Mesendoderm (in vitro differentiated cells): ENCODE data around the gene RAET1L.

Experiments used
- DNase-seq: peaks from one replicate; pipeline ENCODE4 v3.0.0; 2013
- H2AK5ac ChIP-seq: 2 replicates; pipeline ENCODE4 v1.6.1; 2013; ENCODE audit warnings: low read length, inconsistent platforms
- H2BK120ac ChIP-seq: 2 replicates; pipeline ENCODE4 v1.6.1; 2013; ENCODE audit warnings: low read depth, mild to moderate bottlenecking, low read length, moderate library complexity, mixed read lengths
- H2BK15ac ChIP-seq: replicated peaks from 2 replicates; pipeline ENCODE4 v1.6.1; 2013; ENCODE audit warnings: low read depth, mild to moderate bottlenecking, moderate library complexity
- H2BK5ac ChIP-seq: 2 replicates; pipeline ENCODE4 v1.6.1; 2013; ENCODE audit warnings: low read length, inconsistent platforms
- H3K18ac ChIP-seq: 2 replicates; pipeline ENCODE4 v1.6.1; 2013; ENCODE audit warnings: mild to moderate bottlenecking, low read length, mixed read lengths
- H3K23ac ChIP-seq: one replicate; pipeline ENCODE4 v1.6.1; 2013; ENCODE audit warnings: low read length
- H3K27ac ChIP-seq: 2 replicates; pipeline ENCODE4 v1.5.1; 2013; ENCODE audit warnings: low read depth, mild to moderate bottlenecking, inconsistent platforms, low read length, moderate library complexity
- H3K27me3 ChIP-seq: 2 replicates; pipeline ENCODE4 v1.6.1; 2013; ENCODE audit warnings: low read length, control low read depth, mild to moderate bottlenecking, inconsistent platforms; ENCODE audit not compliant: insufficient read depth, poor library complexity
- H3K36me3 ChIP-seq: 2 replicates; pipeline ENCODE4 v1.6.1; 2013; ENCODE audit warnings: low read length, inconsistent platforms; ENCODE audit not compliant: control insufficient read depth, insufficient read depth
- H3K4ac ChIP-seq: one replicate; pipeline ENCODE4 v1.6.1; 2013; ENCODE audit warnings: low read depth, mild to moderate bottlenecking, low read length, moderate library complexity
- H3K4me1 ChIP-seq: 2 replicates; pipeline ENCODE4 v1.6.1; 2013; ENCODE audit warnings: low read depth, low read length, inconsistent platforms; ENCODE audit not compliant: control insufficient read depth
- H3K4me2 ChIP-seq: 2 replicates; pipeline ENCODE4 v1.6.1; 2013; ENCODE audit warnings: low read length
- H3K4me3 ChIP-seq: 2 replicates; pipeline ENCODE4 v1.5.1; 2013; ENCODE audit warnings: mild to moderate bottlenecking, low read length
- H3K56ac ChIP-seq: one replicate; pipeline ENCODE4 v1.6.1; 2013; ENCODE audit warnings: low read length
- H3K79me1 ChIP-seq: 2 replicates; pipeline ENCODE4 v1.6.1; 2013; ENCODE audit warnings: low read length, inconsistent platforms
- H3K79me2 ChIP-seq: 2 replicates; pipeline ENCODE4 v1.6.1; 2013; ENCODE audit warnings: mild to moderate bottlenecking, low read length; ENCODE audit not compliant: control insufficient read depth, insufficient read depth
- H3K9ac ChIP-seq: 2 replicates; pipeline ENCODE4 v1.6.1; 2013; ENCODE audit warnings: low read length, inconsistent platforms
- H4K5ac ChIP-seq: one replicate; pipeline ENCODE4 v1.6.1; 2013; ENCODE audit warnings: low read length
- H4K8ac ChIP-seq: one replicate; pipeline ENCODE4 v1.6.1; 2013; ENCODE audit warnings: low read depth, mild to moderate bottlenecking, control low read depth, low read length, moderate library complexity
- WGBS: extraction: QIAGEN DNeasy Blood & Tissue Kit; methylation state at CpG from one replicate; pipeline ENCODE4 v1.1.7; 2013; ENCODE audit warnings: low lambda C conversion rate, missing lambda C conversion rate; ENCODE audit not compliant: insufficient coverage; ENCODE audit errors: extremely low coverage; 5-methylcytosine and 5-hydroxymethylcytosine counted together

Gene RAET1L

DNA sequence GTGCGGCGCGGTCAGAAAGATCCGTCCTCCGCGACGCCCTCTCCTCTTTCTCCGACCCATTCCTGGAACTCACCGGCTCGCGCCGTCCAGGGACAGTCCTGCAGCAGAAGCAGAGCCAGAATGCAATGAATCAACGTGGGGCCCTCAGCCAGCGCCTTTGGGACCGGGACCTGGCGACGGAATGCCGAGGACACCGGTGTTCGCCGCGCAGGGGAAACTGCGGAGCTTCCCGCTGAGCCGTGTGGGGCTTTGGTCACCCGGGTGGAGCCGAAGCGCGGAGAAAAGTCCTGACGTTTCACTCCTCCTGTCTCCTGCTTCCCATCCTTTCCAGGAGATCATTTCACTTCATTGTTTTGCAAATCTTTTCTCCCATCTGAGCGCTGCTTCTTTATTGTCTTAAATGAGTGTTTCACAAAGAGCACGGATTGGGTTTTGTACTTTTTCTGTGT lies 35.1 kb downstream of the RAET1L start:
- no peak overlapping the region for H4K8ac ChIP-seq
- no peak overlapping the region for H3K4me2 ChIP-seq
- no CpG with 5 or more reads among the region's 32 CpGs for WGBS
- H3K27ac ChIP-seq = no peak overlapping the region
- no peak overlapping the region for H3K9ac ChIP-seq
- H2BK5ac ChIP-seq = no peak overlapping the region
- H3K4ac ChIP-seq = no peak overlapping the region
- H3K4me3 ChIP-seq = no peak overlapping the region
- H2BK120ac ChIP-seq = no peak overlapping the region
- H3K79me1 ChIP-seq = no peaks in the 10 kb centered on the region
- DNase-seq = no peak
- no peak overlapping the region for H3K56ac ChIP-seq
- H3K23ac ChIP-seq = no peak overlapping the region
- H3K4me1 ChIP-seq = no peaks in the 10 kb centered on the region
- no peak overlapping the region for H2BK15ac ChIP-seq
- no peaks in the 10 kb centered on the region for H3K36me3 ChIP-seq
- no peak overlapping the region for H3K18ac ChIP-seq
- H3K27me3 ChIP-seq = peaks cover 68% of the 10 kb centered on the region
- no peak overlapping the region for H4K5ac ChIP-seq
- H3K79me2 ChIP-seq = no peaks in the 10 kb centered on the region
- H2AK5ac ChIP-seq = no peak overlapping the region

- H2BK5ac ChIP-seq = no peak overlapping the region
- no peak overlapping the region for H3K27ac ChIP-seq
- H3K56ac ChIP-seq = no peak overlapping the region
- H4K8ac ChIP-seq = no peak overlapping the region
- no peaks in the 10 kb centered on the region for H3K4me1 ChIP-seq
- H2BK120ac ChIP-seq = no peak overlapping the region
- H3K23ac ChIP-seq = no peak overlapping the region
- DNase-seq = no peak
- H3K9ac ChIP-seq = no peak overlapping the region
- no peaks in the 10 kb centered on the region for H3K79me2 ChIP-seq
- no peaks in the 10 kb centered on the region for H3K36me3 ChIP-seq
- H3K27me3 ChIP-seq = peaks cover 74% of the 10 kb centered on the region
- no peak overlapping the region for H3K4me2 ChIP-seq
- no peak overlapping the region for H4K5ac ChIP-seq
- H3K4ac ChIP-seq = no peak overlapping the region
- WGBS = no CpG with 5 or more reads among the region's 17 CpGs
- H2AK5ac ChIP-seq = no peak overlapping the region
- no peak overlapping the region for H3K4me3 ChIP-seq
- H3K79me1 ChIP-seq = no peaks in the 10 kb centered on the region
- H2BK15ac ChIP-seq = no peak overlapping the region
- no peak overlapping the region for H3K18ac ChIP-seq
These were observed 36.6 kb downstream of the RAET1L start for GRCh38 chr6:149988550-149989346.

DNA sequence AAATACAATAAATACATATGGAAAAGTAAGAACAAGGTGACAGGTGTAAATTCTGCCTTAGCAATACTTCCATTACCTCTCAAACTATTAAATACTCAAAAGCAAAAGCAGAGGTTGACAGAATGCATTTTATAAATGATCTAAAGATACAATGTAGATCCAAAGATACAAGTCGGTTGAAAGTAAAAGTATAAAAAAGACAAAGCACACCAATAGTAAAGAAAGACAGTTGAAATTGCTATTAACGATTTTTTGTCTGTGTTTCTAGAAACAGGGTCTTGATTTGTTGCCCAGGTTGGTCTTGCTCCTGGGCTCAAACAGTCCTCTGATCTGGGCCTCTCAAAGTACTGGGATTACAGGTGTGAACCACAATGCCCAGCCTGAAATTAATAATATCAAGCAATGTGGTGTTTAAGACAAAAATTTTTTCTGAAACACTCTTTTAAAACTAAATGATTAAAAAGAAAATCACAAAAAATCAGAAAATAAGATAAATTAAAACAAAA lies 37.7 kb downstream of the RAET1L start:
- Histone ChIP-seq H3K36me3 (no peaks in the 10 kb centered on the region), H2BK120ac (no peak overlapping the region), H3K9ac (no peak overlapping the region), H3K56ac (no peak overlapping the region), H4K5ac (no peak overlapping the region), H4K8ac (no peak overlapping the region), H3K4me2 (no peak overlapping the region), H3K23ac (no peak overlapping the region), H3K27me3 (peaks cover 75% of the 10 kb centered on the region), H3K18ac (no peak overlapping the region), H3K79me2 (no peaks in the 10 kb centered on the region), H3K4me3 (no peak overlapping the region), H2BK15ac (no peak overlapping the region), H2BK5ac (no peak overlapping the region), H2AK5ac (no peak overlapping the region), H3K79me1 (no peaks in the 10 kb centered on the region), H3K4ac (no peak overlapping the region), H3K4me1 (no peaks in the 10 kb centered on the region), H3K27ac (no peak overlapping the region)
- no CpG with 5 or more reads among the region's 2 CpGs for WGBS
- DNase-seq = no peak

DNA sequence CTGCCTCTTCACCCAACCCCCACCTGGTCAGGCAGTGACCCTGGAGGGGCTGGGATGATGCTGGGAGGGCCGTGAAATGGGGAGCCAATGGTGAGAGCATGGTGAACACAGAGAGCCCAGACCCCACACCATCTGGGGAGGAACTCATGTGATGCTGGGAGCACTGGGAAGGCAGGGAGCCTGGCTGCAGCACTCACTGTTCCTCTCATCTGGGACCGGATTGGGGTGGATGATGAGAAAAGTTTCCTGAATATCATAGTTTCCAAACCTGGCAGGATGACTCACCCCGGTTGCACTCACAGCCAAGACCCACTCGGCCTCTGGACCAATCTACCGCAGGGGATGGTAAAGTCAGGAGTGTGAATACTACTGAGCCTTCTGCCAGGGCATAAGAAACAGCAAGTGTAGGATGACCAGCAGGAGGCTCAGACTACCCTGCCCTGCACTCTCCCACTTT lies 39.8 kb downstream of the RAET1L start:
- Histone ChIP-seq H3K27ac (no peak overlapping the region), H4K5ac (no peak overlapping the region), H3K23ac (no peak overlapping the region), H3K27me3 (peaks cover 72% of the 10 kb centered on the region), H3K4me2 (no peak overlapping the region), H2BK15ac (no peak overlapping the region), H2AK5ac (no peak overlapping the region), H3K79me1 (no peaks in the 10 kb centered on the region), H3K4ac (no peak overlapping the region), H2BK5ac (no peak overlapping the region), H4K8ac (no peak overlapping the region), H3K79me2 (no peaks in the 10 kb centered on the region), H3K36me3 (no peaks in the 10 kb centered on the region), H2BK120ac (no peak overlapping the region), H3K4me3 (no peak overlapping the region), H3K9ac (no peak overlapping the region), H3K18ac (no peak overlapping the region), H3K56ac (no peak overlapping the region), H3K4me1 (no peaks in the 10 kb centered on the region)
- no CpG with 5 or more reads among the region's 5 CpGs for WGBS
- no peak for DNase-seq

DNA sequence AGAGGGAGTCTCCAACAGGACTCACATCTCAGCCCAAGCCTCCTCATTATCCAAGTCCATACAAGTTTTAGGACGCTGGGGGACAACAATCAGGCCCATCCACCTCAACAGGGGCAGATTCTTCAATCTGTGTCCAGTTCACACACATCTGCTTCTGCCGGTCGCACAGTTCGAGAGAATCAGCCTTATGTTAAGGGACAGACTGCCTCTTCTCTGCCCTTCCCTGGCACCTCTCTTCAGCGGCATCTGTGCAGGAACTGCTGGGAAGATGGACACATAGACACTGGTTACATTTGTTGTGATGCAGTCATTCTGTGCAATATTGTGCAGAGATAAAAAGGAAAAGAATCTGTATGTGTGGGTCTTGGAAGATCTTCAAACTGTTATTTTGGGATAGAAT lies 40.6 kb downstream of the RAET1L start:
- Histone ChIP-seq H4K5ac (no peak overlapping the region), H3K23ac (no peak overlapping the region), H3K9ac (no peak overlapping the region), H3K36me3 (no peaks in the 10 kb centered on the region), H3K79me1 (no peaks in the 10 kb centered on the region), H2AK5ac (no peak overlapping the region), H3K4me2 (no peak overlapping the region), H3K27ac (no peak overlapping the region), H3K4me1 (no peaks in the 10 kb centered on the region), H3K56ac (no peak overlapping the region), H2BK120ac (no peak overlapping the region), H3K79me2 (no peaks in the 10 kb centered on the region), H3K4me3 (no peak overlapping the region), H3K27me3 (peaks cover 65% of the 10 kb centered on the region), H2BK5ac (no peak overlapping the region), H4K8ac (no peak overlapping the region), H3K4ac (no peak overlapping the region), H2BK15ac (no peak overlapping the region), H3K18ac (no peak overlapping the region)
- no peak for DNase-seq
- no CpG with 5 or more reads among the region's 5 CpGs for WGBS
